Liver (tissue), 9 donors: ENCODE data around the gene TINAGL1. TPM values are rescaled to one million over a fixed set of nuclear protein-coding genes. Genes with fewer than 3 reads are reported as not detected.

ENCODE experiments used
- DNase-seq: peaks from one replicate; pipeline ENCODE4 v3.0.0-alpha.2; 2017; ENCODE audit warnings: low spot score
- H3K27ac ChIP-seq, 2 donors: one replicate each; pipeline ENCODE4 v1.7.0; 2013; ENCODE audit warnings: inconsistent platforms in 2 of 2, low read length in 2 of 2, control low read depth in 1 of 2, low read depth in 1 of 2, mild to moderate bottlenecking in 1 of 2
- H3K27me3 ChIP-seq, 4 donors: one replicate each; pipeline versions ENCODE4 v1.6.1 to v1.7.0; 2013; ENCODE audit warnings: low read length in 3 of 4, inconsistent platforms in 1 of 4, mild to moderate bottlenecking in 1 of 4, moderate library complexity in 1 of 4; ENCODE audit not compliant: control insufficient read depth in 4 of 4, insufficient read depth in 4 of 4
- H3K36me3 ChIP-seq, 4 donors: one replicate each; pipeline versions ENCODE4 v1.6.1 to v1.7.0; 2013; ENCODE audit warnings: low read length in 3 of 4, mild to moderate bottlenecking in 3 of 4, low read depth in 1 of 4, moderate library complexity in 1 of 4; ENCODE audit not compliant: control insufficient read depth in 4 of 4, insufficient read depth in 3 of 4
- H3K4me1 ChIP-seq, 4 donors: one replicate each; pipeline versions ENCODE4 v1.6.1 to v1.7.0; 2013; ENCODE audit warnings: low read length in 3 of 4, mild to moderate bottlenecking in 3 of 4, moderate library complexity in 1 of 4; ENCODE audit not compliant: control insufficient read depth in 4 of 4, insufficient read depth in 4 of 4
- H3K4me3 ChIP-seq, 3 donors: one replicate each; pipeline versions ENCODE4 v1.6.1 to v1.7.0; 2013; ENCODE audit warnings: low read length in 3 of 3, control low read depth in 1 of 3, low read depth in 1 of 3, mild to moderate bottlenecking in 1 of 3
- H3K9ac ChIP-seq, 2 donors: one replicate each; pipeline ENCODE4 v1.7.0; 2013; ENCODE audit warnings: low read length in 2 of 2, mild to moderate bottlenecking in 2 of 2, moderate library complexity in 2 of 2, control low read depth in 1 of 2, low read depth in 1 of 2
- H3K9me3 ChIP-seq, 4 donors: one replicate each; pipeline versions ENCODE4 v1.6.1 to v1.7.0; 2013; ENCODE audit warnings: low read length in 3 of 4; ENCODE audit not compliant: control insufficient read depth in 4 of 4
- CTCF ChIP-seq: fragments of 150-350 bp; IDR thresholded peaks from 2 replicates; pipeline ENCODE4 v1.5.1; 2017; ENCODE audit warnings: improper control_type of control experiment, low read depth, low read length; ENCODE audit not compliant: missing input control
- FOXA2 ChIP-seq: IDR thresholded peaks from 2 replicates; pipeline ENCODE4 v1.6.1; 2016; ENCODE audit warnings: antibody characterized with exemption
- GABPA ChIP-seq, 2 donors: IDR thresholded peaks in 1 of 2; conservative IDR thresholded peaks in 1 of 2; 2 replicates each; pipeline ENCODE4 v1.6.1; 2016; ENCODE audit warnings: antibody characterized with exemption in 2 of 2, mild to moderate bottlenecking in 1 of 2, moderate library complexity in 1 of 2
- HNF4A ChIP-seq, 2 donors: conservative IDR thresholded peaks; 2 replicates each; pipeline ENCODE4 v1.6.1; 2016; ENCODE audit warnings: antibody characterized with exemption in 2 of 2, mild to moderate bottlenecking in 2 of 2
- HNF4G ChIP-seq: IDR thresholded peaks from 2 replicates; pipeline ENCODE4 v1.6.1; 2016; ENCODE audit warnings: antibody characterized with exemption
- JUND ChIP-seq, 2 donors: IDR thresholded peaks; 2 replicates each; pipeline ENCODE4 v1.6.1; 2016; ENCODE audit warnings: antibody characterized with exemption in 2 of 2
- NR2F2 ChIP-seq: IDR thresholded peaks from 2 replicates; pipeline ENCODE4 v1.6.1; 2016; ENCODE audit warnings: antibody characterized with exemption
- RAD21 ChIP-seq, 2 donors: IDR thresholded peaks; 2 replicates each; pipeline ENCODE4 v1.6.1; 2016; ENCODE audit warnings: antibody characterized with exemption in 2 of 2, mild to moderate bottlenecking in 2 of 2
- REST ChIP-seq: IDR thresholded peaks from 2 replicates; pipeline ENCODE4 v1.6.1; 2016; ENCODE audit warnings: antibody characterized with exemption, mild to moderate bottlenecking
- SP1 ChIP-seq: IDR thresholded peaks from 2 replicates; pipeline ENCODE4 v1.6.1; 2018; ENCODE audit warnings: antibody characterized with exemption, mild to moderate bottlenecking
- ZBTB33 ChIP-seq: IDR thresholded peaks from 2 replicates; pipeline ENCODE4 v1.6.1; 2016; ENCODE audit warnings: antibody characterized with exemption
- WGBS: extraction: QIAGEN DNeasy Blood & Tissue Kit; methylation state at CpG from one replicate; pipeline ENCODE4 v1.1.7; 2013; 5-methylcytosine and 5-hydroxymethylcytosine counted together
- polyA plus RNA-seq, 2 donors: library from polyadenylated mRNA; stranded (reverse) in 1 of 2; unstranded in 1 of 2; fragments of 200-250 nt in 1 of 2; fragments of >200 nt in 1 of 2; fragmentation: Nextera tagmentation in 1 of 2; extraction: Ambion mirVana in 1 of 2; gene quantifications; one replicate each; pipeline versions ENCODE4 v1.2.1 to v1.2.3, GENCODE V29; 2013 to 2015
- total RNA-seq, 2 donors: library from RNA; depleted of rRNA; stranded (reverse); fragments of >200 nt; gene quantifications; one replicate each; pipeline ENCODE4 v1.2.3, GENCODE V29; 2014
- TF ChIP-seq, protein P1 (sequence below): IDR thresholded peaks from 2 replicates; pipeline ENCODE4 v1.6.1; 2016; ENCODE audit warnings: antibody characterized with exemption
- TF ChIP-seq, protein P2 (sequence below): IDR thresholded peaks from 2 replicates; pipeline ENCODE4 v1.6.1; 2016; ENCODE audit warnings: antibody characterized with exemption
- donor health status: healthy.
- donor health status: healthy.
- donor health status: healthy.
- donor health status: healthy.
- donor health status: healthy.

The TINAGL1 gene
- total and polyA plus RNA-seq, 4 donors: 8.7 to 52.9 (median 25.6) TPM

GRCh38 chr1:31620631-31621497 is 44.5 kb downstream of the TINAGL1 start:
- TF ChIP-seq JUND (IDR thresholded peaks at IDR 0.05): no peak
- no peak for TF ChIP-seq RAD21 (IDR thresholded peaks at IDR 0.05)
- TF ChIP-seq SP1: no peak
- TF ChIP-seq HNF4A (conservative IDR thresholded peaks at IDR 0.05): no peak
- no peak for TF ChIP-seq NR2F2
- no peak for TF ChIP-seq FOXA2
- no peak for TF ChIP-seq ZBTB33
- Histone ChIP-seq H3K9ac (no peak overlapping the region), H3K36me3 (no peaks in the 10 kb centered on the region), H3K4me3 (no peak overlapping the region), H3K4me1 (peaks cover 0 to 5% (median 2%) of the 10 kb centered on the region in 4 donors), H3K9me3 (no peaks in the 10 kb centered on the region), H3K27me3 (peaks cover 0 to 9% (median 1%) of the 10 kb centered on the region in 4 donors), H3K27ac (no peak overlapping the region)
- WGBS: 94% methylated on average over 20 of the region's 20 CpGs
- DNase-seq: no peak

- H3K4me1 ChIP-seq: peaks cover 0 to 5% (median 2%) of the 10 kb centered on the region in 4 donors
- no peaks in the 10 kb centered on the region for H3K9me3 ChIP-seq
- no peak overlapping the region for H3K27ac ChIP-seq
- no peak overlapping the region for H3K4me3 ChIP-seq
- H3K36me3 ChIP-seq: no peaks in the 10 kb centered on the region
- peaks cover 0 to 9% (median 1%) of the 10 kb centered on the region in 4 donors for H3K27me3 ChIP-seq
- 96% methylated on average over 5 of the region's 5 CpGs for WGBS
- no peak overlapping the region for H3K9ac ChIP-seq
- DNase-seq: no peak
- no peak for TF ChIP-seq HNF4G
- no peak for TF ChIP-seq GABPA (IDR thresholded peaks at IDR 0.05 in 1 of 2, conservative IDR thresholded peaks at IDR 0.05 in 1 of 2)
- TF ChIP-seq JUND (IDR thresholded peaks at IDR 0.05): no peak
- TF ChIP-seq ZBTB33: no peak
- no peak for TF ChIP-seq CTCF
- TF ChIP-seq HNF4A (conservative IDR thresholded peaks at IDR 0.05): no peak
- no peak for TF ChIP-seq REST
- TF ChIP-seq, protein P1, sequence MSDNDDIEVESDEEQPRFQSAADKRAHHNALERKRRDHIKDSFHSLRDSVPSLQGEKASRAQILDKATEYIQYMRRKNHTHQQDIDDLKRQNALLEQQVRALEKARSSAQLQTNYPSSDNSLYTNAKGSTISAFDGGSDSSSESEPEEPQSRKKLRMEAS: no peak
- TF ChIP-seq, protein P2, sequence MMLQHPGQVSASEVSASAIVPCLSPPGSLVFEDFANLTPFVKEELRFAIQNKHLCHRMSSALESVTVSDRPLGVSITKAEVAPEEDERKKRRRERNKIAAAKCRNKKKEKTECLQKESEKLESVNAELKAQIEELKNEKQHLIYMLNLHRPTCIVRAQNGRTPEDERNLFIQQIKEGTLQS: no peak
- no peak for TF ChIP-seq FOXA2
These were observed 45.1 kb downstream of the TINAGL1 start for GRCh38 chr1:31621498-31621820.
